ENCODE results near the gene SALL3. TPM values are rescaled to one million over a fixed set of nuclear protein-coding genes. Genes with fewer than 3 reads are reported as not detected.

Gene SALL3
- total and polyA plus RNA-seq, 2 experiments from 2014 or later, result 16.9 to 39.8 TPM

GRCh38 chr18:78983512-78983911 lies 3.9 kb downstream of the SALL3 start:
- Histone ChIP-seq H3K4me1 (ENCODE audit: insufficient read depth) (peaks cover 40% of the 10 kb centered on the region), H3K27me3 (ENCODE audit: insufficient read depth) (peaks cover 36% of the 10 kb centered on the region), H3K36me3 (ENCODE audit: insufficient read depth) (no peaks in the 10 kb centered on the region), H2AFZ (no peak overlapping the region), H3K9me2 (ENCODE audit: insufficient read depth) (no peaks in the 10 kb centered on the region), H3K4me3 (peak overlapping the region; percentile 52), H3K4me2 (peak overlapping the region; percentile 75), H3K79me2 (replicated peaks; ENCODE audit: insufficient read depth) (peaks cover 57% of the 10 kb centered on the region), H3F3A (replicated peaks; ENCODE audit: low read depth) (0 out of 2 replicates have a peak, but pooled peaks cover 6% of the 10 kb centered on the region), H3K27ac (ENCODE audit: low read depth) (peak overlapping the region; percentile 84), H4K20me1 (replicated peaks; ENCODE audit: insufficient read depth) (no peaks in the 10 kb centered on the region)
- Mint-ChIP-seq H3K9me3 (no peaks in the 10 kb centered on the region; the same call in 1 of the 3 replicates), H3K4me1 (peaks cover 63% of the 10 kb centered on the region), H3K4me3 (peak overlapping the region; percentile 58), H3K27ac (no peak overlapping the region), H3K36me3 (ENCODE audit: low read depth) (no peaks in the 10 kb centered on the region; the same call in 2 of the 3 replicates), H3K27me3 (ENCODE audit: insufficient read depth, low read depth, poor library complexity) (peaks cover 54% of the 10 kb centered on the region)
- TF ChIP-seq STAT1 (IDR thresholded peaks at IDR 0.05; ENCODE audit: unreplicated experiment) (no peak), REST (IDR thresholded peaks at IDR 0.05; ENCODE audit: unreplicated experiment) (no peak), ZNF331 (CRISPR knock-in tag; IDR thresholded peaks at IDR 0.05; ENCODE audit: low read depth) (no peak), NANOG (IDR thresholded peaks at IDR 0.05; ENCODE audit: borderline replicate concordance) (peak; percentile 88), EZH2phosphoT487 (IDR thresholded peaks at IDR 0.05; ENCODE audit: unreplicated experiment) (no peak), CREB1 (CRISPR knock-in tag; IDR thresholded peaks at IDR 0.05; ENCODE audit: low read depth) (0 out of 2 replicates have a peak, but pooled peaks have one; percentile 34), ZNF114 (CRISPR knock-in tag; IDR thresholded peaks at IDR 0.05) (no peak), POLR2AphosphoS5 (IDR thresholded peaks at IDR 0.05; ENCODE audit: low read depth) (no peak), EZH2 (IDR thresholded peaks at IDR 0.05; ENCODE audit: low read depth, unreplicated experiment) (no peak), JUNB (IDR thresholded peaks at IDR 0.05; ENCODE audit: unreplicated experiment) (no peak)
- TF ChIP-seq, protein P1, sequence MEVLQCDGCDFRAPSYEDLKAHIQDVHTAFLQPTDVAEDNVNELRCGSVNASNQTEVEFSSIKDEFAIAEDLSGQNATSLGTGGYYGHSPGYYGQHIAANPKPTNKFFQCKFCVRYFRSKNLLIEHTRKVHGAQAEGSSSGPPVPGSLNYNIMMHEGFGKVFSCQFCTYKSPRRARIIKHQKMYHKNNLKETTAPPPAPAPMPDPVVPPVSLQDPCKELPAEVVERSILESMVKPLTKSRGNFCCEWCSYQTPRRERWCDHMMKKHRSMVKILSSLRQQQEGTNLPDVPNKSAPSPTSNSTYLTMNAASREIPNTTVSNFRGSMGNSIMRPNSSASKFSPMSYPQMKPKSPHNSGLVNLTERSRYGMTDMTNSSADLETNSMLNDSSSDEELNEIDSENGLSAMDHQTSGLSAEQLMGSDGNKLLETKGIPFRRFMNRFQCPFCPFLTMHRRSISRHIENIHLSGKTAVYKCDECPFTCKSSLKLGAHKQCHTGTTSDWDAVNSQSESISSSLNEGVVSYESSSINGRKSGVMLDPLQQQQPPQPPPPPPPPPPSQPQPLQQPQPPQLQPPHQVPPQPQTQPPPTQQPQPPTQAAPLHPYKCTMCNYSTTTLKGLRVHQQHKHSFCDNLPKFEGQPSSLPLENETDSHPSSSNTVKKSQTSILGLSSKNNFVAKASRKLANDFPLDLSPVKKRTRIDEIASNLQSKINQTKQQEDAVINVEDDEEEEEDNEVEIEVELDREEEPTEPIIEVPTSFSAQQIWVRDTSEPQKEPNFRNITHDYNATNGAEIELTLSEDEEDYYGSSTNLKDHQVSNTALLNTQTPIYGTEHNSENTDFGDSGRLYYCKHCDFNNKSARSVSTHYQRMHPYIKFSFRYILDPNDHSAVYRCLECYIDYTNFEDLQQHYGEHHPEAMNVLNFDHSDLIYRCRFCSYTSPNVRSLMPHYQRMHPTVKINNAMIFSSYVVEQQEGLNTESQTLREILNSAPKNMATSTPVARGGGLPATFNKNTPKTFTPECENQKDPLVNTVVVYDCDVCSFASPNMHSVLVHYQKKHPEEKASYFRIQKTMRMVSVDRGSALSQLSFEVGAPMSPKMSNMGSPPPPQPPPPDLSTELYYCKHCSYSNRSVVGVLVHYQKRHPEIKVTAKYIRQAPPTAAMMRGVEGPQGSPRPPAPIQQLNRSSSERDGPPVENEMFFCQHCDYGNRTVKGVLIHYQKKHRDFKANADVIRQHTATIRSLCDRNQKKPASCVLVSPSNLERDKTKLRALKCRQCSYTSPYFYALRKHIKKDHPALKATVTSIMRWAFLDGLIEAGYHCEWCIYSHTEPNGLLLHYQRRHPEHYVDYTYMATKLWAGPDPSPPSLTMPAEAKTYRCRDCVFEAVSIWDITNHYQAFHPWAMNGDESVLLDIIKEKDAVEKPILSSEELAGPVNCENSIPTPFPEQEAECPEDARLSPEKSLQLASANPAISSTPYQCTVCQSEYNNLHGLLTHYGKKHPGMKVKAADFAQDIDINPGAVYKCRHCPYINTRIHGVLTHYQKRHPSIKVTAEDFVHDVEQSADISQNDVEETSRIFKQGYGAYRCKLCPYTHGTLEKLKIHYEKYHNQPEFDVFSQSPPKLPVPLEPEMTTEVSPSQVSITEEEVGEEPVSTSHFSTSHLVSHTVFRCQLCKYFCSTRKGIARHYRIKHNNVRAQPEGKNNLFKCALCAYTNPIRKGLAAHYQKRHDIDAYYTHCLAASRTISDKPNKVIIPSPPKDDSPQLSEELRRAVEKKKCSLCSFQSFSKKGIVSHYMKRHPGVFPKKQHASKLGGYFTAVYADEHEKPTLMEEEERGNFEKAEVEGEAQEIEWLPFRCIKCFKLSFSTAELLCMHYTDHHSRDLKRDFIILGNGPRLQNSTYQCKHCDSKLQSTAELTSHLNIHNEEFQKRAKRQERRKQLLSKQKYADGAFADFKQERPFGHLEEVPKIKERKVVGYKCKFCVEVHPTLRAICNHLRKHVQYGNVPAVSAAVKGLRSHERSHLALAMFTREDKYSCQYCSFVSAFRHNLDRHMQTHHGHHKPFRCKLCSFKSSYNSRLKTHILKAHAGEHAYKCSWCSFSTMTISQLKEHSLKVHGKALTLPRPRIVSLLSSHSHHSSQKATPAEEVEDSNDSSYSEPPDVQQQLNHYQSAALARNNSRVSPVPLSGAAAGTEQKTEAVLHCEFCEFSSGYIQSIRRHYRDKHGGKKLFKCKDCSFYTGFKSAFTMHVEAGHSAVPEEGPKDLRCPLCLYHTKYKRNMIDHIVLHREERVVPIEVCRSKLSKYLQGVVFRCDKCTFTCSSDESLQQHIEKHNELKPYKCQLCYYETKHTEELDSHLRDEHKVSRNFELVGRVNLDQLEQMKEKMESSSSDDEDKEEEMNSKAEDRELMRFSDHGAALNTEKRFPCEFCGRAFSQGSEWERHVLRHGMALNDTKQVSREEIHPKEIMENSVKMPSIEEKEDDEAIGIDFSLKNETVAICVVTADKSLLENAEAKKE (CRISPR knock-in tag; IDR thresholded peaks at IDR 0.05), result no peak
- TF ChIP-seq, protein P2, sequence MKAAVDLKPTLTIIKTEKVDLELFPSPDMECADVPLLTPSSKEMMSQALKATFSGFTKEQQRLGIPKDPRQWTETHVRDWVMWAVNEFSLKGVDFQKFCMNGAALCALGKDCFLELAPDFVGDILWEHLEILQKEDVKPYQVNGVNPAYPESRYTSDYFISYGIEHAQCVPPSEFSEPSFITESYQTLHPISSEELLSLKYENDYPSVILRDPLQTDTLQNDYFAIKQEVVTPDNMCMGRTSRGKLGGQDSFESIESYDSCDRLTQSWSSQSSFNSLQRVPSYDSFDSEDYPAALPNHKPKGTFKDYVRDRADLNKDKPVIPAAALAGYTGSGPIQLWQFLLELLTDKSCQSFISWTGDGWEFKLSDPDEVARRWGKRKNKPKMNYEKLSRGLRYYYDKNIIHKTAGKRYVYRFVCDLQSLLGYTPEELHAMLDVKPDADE (IDR thresholded peaks at IDR 0.05), result no peak
- TF ChIP-seq, protein P3, sequence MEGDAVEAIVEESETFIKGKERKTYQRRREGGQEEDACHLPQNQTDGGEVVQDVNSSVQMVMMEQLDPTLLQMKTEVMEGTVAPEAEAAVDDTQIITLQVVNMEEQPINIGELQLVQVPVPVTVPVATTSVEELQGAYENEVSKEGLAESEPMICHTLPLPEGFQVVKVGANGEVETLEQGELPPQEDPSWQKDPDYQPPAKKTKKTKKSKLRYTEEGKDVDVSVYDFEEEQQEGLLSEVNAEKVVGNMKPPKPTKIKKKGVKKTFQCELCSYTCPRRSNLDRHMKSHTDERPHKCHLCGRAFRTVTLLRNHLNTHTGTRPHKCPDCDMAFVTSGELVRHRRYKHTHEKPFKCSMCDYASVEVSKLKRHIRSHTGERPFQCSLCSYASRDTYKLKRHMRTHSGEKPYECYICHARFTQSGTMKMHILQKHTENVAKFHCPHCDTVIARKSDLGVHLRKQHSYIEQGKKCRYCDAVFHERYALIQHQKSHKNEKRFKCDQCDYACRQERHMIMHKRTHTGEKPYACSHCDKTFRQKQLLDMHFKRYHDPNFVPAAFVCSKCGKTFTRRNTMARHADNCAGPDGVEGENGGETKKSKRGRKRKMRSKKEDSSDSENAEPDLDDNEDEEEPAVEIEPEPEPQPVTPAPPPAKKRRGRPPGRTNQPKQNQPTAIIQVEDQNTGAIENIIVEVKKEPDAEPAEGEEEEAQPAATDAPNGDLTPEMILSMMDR (conservative IDR thresholded peaks at IDR 0.05; ENCODE audit: low read depth in 2 of 2), result no peak
- ATAC-seq (peak; percentile 20), DNase-seq (ENCODE audit: low spot score) (peak; percentile 83)

All from GM23338 (cell line).